Measurements from ENCODE around the gene DPM3. TPM values are rescaled to one million over a fixed set of nuclear protein-coding genes. Genes with fewer than 3 reads are reported as not detected.

DPM3 gene
- total RNA-seq, 1 experiment from 2014 or later: 113 TPM

DNA sequence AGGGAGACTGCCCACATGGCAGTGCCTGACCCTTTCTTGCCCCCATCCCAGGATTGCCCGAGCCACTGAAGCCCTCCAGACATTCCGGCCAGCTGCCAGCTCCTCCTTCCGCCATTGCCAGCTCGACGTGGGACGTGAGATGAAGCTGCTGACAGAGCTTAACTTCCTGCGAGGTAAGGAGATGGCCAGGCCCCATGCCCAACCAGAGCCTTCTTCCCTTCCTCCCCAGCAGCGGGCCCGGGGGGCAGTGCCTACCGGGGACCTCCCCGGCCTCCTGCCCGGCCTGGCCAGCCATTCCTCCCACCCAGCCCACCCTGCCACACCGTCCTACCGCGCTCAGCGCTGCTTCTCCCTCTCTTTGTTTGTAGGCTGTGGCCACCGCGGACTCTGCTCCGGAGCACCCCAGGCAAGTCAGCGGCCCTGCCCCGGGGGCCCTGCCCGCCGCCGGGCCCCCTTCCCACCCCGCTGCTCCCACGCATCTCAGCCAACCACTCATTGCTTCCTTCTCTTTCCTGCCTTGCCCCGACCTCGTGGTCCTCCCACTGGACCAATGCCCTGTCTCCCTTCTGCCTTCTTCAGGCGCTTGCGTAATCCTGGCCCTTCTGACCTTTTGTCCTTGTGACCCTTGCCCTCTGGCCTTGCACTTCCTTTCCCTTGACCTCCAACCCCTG is 38.2 kb upstream of the DPM3 start:
- Histone ChIP-seq H3K9me2 (ENCODE audit: insufficient read depth) (no peaks in the 10 kb centered on the region), H4K20me1 (ENCODE audit: insufficient read depth) (no peaks in the 10 kb centered on the region), H3K79me2 (ENCODE audit: insufficient read depth, low read length) (no peaks in the 10 kb centered on the region), H2AFZ (ENCODE audit: low read depth, low read length, poor library complexity, severe bottlenecking) (no peak overlapping the region), H3K4me3 (replicated peaks in 1 of 2; ENCODE audit: low read depth in 1 of 2, low read length in 2 of 2) (no peak overlapping the region), H3K36me3 (ENCODE audit: control insufficient read depth in 1 of 2, insufficient read depth in 2 of 2, low read length in 2 of 2) (no peaks in the 10 kb centered on the region; a peak in 1 of 4 replicates), H3K9ac (ENCODE audit: low read length) (no peak overlapping the region), H3K4me1 (ENCODE audit: control insufficient read depth in 1 of 2, insufficient read depth in 2 of 2, low read length in 2 of 2) (peaks cover 0 to 31% of the 10 kb centered on the region in 2 experiments; a peak in 2 of 4 replicates), H3K4me2 (ENCODE audit: low read length) (no peak overlapping the region), H3K27ac (ENCODE audit: low read depth, low read length) (no peak overlapping the region), H3K9me3 (ENCODE audit: control insufficient read depth in 1 of 2, insufficient read depth in 1 of 2, low read depth in 1 of 2, low read length in 2 of 2) (no peaks in the 10 kb centered on the region), H3K27me3 (ENCODE audit: insufficient read depth, low read length) (no peaks in the 10 kb centered on the region)
- ChIA-PET CTCF (interaction anchor here (2.0 kb wide), 1 partner anchor 15 kb away, joined by 10 read pairs; no protein-coding TSS in a partner anchor), RAD21 (ENCODE audit: low non-redundant PET in 1 of 2, low total read pairs in 2 of 2, uncharacterized antibody in 2 of 2, unreplicated experiment in 2 of 2) (no interaction called here), POLR2A (interaction anchor here (1.9 kb wide), 1 partner anchor 16 kb away, joined by 4 read pairs; no protein-coding TSS in a partner anchor)
- BruUV-seq (replicated peaks): no TSS peak
- TF ChIP-seq YY1 (IDR thresholded peaks at IDR 0.05; ENCODE audit: extremely low read depth, insufficient replicate concordance, low read depth, low read length) (no peak), RAD21 (IDR thresholded peaks at IDR 0.05; ENCODE audit: low read depth) (no peak)
- DNase-seq (ENCODE audit: low read depth, low spot score): no peak
- no peak for ATAC-seq
- intact Hi-C loops (cut with micrococcal nuclease): loop anchor here (10.0 kb wide), 1 partner anchor 146 kb away; the partner anchor contains the start of gene RUSC1

DNA sequence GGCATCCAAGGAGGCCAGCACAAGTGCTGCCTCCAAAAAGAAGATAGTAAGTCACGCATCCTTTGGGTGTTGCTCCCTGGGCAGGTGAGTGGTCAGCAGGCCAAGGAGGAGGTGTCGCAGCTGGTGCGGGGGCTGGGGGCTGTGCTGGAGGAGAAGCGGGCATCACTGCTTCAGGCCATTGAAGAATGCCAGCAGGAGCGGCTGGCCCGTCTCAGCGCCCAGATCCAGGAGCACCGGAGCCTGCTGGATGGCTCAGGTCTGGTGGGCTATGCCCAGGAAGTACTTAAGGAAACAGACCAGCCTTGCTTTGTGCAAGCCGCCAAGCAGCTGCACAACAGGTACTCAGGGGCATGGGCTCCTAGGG is 37.6 kb upstream of the DPM3 start:
- no peak for TF ChIP-seq SIN3A (IDR thresholded peaks at IDR 0.05; ENCODE audit: low read depth)
- TF ChIP-seq POLR2A (IDR thresholded peaks at IDR 0.05; ENCODE audit: borderline replicate concordance, extremely low read depth, insufficient read depth, insufficient read length): no peak
- TF ChIP-seq YY1 (IDR thresholded peaks at IDR 0.05; ENCODE audit: extremely low read depth, insufficient replicate concordance, low read depth, low read length): no peak
- no peak for TF ChIP-seq ZFX (IDR thresholded peaks at IDR 0.05)
- intact Hi-C loops (cut with micrococcal nuclease): loop anchor here (2.0 to 10.0 kb wide), 2 partner anchors 147 to 415 kb away; partner anchors contain the start of gene RUSC1
- Histone ChIP-seq H3K27ac (ENCODE audit: low read depth, low read length) (no peak overlapping the region), H3K79me2 (ENCODE audit: insufficient read depth, low read length) (peaks cover 2% of the 10 kb centered on the region; the same call in 1 of the 2 replicates), H3K4me1 (ENCODE audit: control insufficient read depth in 1 of 2, insufficient read depth in 2 of 2, low read length in 2 of 2) (peaks cover 0 to 35% of the 10 kb centered on the region in 2 experiments; a peak in 2 of 4 replicates), H3K4me3 (replicated peaks in 1 of 2; ENCODE audit: low read depth in 1 of 2, low read length in 2 of 2) (no peak overlapping the region), H3K9ac (ENCODE audit: low read length) (no peak overlapping the region), H3K9me2 (ENCODE audit: insufficient read depth) (no peaks in the 10 kb centered on the region), H4K20me1 (ENCODE audit: insufficient read depth) (no peaks in the 10 kb centered on the region), H3K4me2 (ENCODE audit: low read length) (no peak overlapping the region), H3K9me3 (ENCODE audit: control insufficient read depth in 1 of 2, insufficient read depth in 1 of 2, low read depth in 1 of 2, low read length in 2 of 2) (no peaks in the 10 kb centered on the region), H3K27me3 (ENCODE audit: insufficient read depth, low read length) (no peaks in the 10 kb centered on the region), H2AFZ (ENCODE audit: low read depth, low read length, poor library complexity, severe bottlenecking) (no peak overlapping the region), H3K36me3 (ENCODE audit: control insufficient read depth in 1 of 2, insufficient read depth in 2 of 2, low read length in 2 of 2) (no peaks in the 10 kb centered on the region; a peak in 1 of 4 replicates)
- ATAC-seq (no peak), DNase-seq (ENCODE audit: low read depth, low spot score) (no peak)
- RAD21 ChIA-PET (ENCODE audit: low non-redundant PET in 1 of 2, low total read pairs in 2 of 2, uncharacterized antibody in 2 of 2, unreplicated experiment in 2 of 2): interaction anchor here in 1 of 2 experiments (1.1 kb wide), 1 partner anchor 16 kb away, joined by 3 read pairs; no protein-coding TSS in a partner anchor
- POLR2A ChIA-PET: interaction anchor here (1.9 kb wide), 1 partner anchor 17 kb away, joined by 4 read pairs; no protein-coding TSS in a partner anchor
- CTCF ChIA-PET: interaction anchor here (2.0 kb wide), 1 partner anchor 16 kb away, joined by 10 read pairs; no protein-coding TSS in a partner anchor
- no TSS peak for BruUV-seq (replicated peaks)

Measured in HCT116 (cell line).